ENCODE data around the gene BAG1.

- no peak for TF ChIP-seq POLR2A (IDR thresholded peaks at IDR 0.05; ENCODE audit: low read length)
- TF ChIP-seq GATA1 (IDR thresholded peaks at IDR 0.05; ENCODE audit: low read depth, low read length), result no peak
Measured at GRCh38 chr9:33270146-33270545, 5.6 kb upstream of the BAG1 start.
